H1 (cell line): ENCODE results near the gene ZNF423. TPM values are rescaled to one million over a fixed set of nuclear protein-coding genes. Genes with fewer than 3 reads are reported as not detected.

Source experiments
- CTCF ChIA-PET: fragments of 300-600 bp; sonication (Branson Sonifier 250); formaldehyde crosslinking; loops from one replicate; lab custom pipeline; 2021; ENCODE audit not compliant: partially characterized antibody; lab: Charles Lee
- POLR2A ChIA-PET: fragments of 300-600 bp; sonication (Branson Sonifier 250); formaldehyde crosslinking; loops from one replicate; lab custom pipeline; 2021; ENCODE audit warnings: inconsistent platforms; ENCODE audit not compliant: partially characterized antibody; lab: Charles Lee
- DNase-seq, 2 experiments: peaks; one replicate each; pipeline versions ENCODE4 v3.0.0 to v3.0.0-alpha.2; 2010 to 2022; ENCODE audit warnings: low spot score in 2 of 2, low read depth in 1 of 2, mixed read lengths in 1 of 2
- FAIRE-seq: peaks from 2 replicates; lab custom pipeline; 2011; peaks lifted over from hg19 to GRCh38; lab: Jason Lieb, UNC
- H2AFZ ChIP-seq: 2 replicates; pipeline ENCODE4 v1.8.1; 2012; ENCODE audit warnings: low read length, inconsistent platforms
- H2AK5ac ChIP-seq: 2 replicates; pipeline ENCODE4 v1.6.1; 2013; ENCODE audit warnings: low read depth, low read length
- H2BK120ac ChIP-seq: replicated peaks from 2 replicates; pipeline ENCODE3; 2013; ENCODE audit warnings: low read depth, low read length, inconsistent platforms
- H2BK12ac ChIP-seq: 2 replicates; pipeline ENCODE4 v1.6.1; 2013; ENCODE audit warnings: low read depth, low read length
- H2BK15ac ChIP-seq: 2 replicates; pipeline ENCODE4 v1.6.1; 2013; ENCODE audit warnings: low read length
- H2BK20ac ChIP-seq: 2 replicates; pipeline ENCODE4 v1.6.1; 2013; ENCODE audit warnings: low read length
- H2BK5ac ChIP-seq: 2 replicates; pipeline ENCODE4 v1.6.1; 2013; ENCODE audit warnings: low read depth, low read length
- H3K14ac ChIP-seq: 2 replicates; pipeline ENCODE4 v1.6.1; 2013; ENCODE audit warnings: inconsistent platforms; ENCODE audit not compliant: insufficient read length
- H3K18ac ChIP-seq: 2 replicates; pipeline ENCODE4 v1.6.1; 2013; ENCODE audit warnings: low read length; ENCODE audit errors: extremely low read depth
- H3K23ac ChIP-seq: 2 replicates; pipeline ENCODE4 v1.6.1; 2013; ENCODE audit warnings: inconsistent platforms; ENCODE audit not compliant: insufficient read length
- H3K23me2 ChIP-seq: 2 replicates; pipeline ENCODE4 v1.6.1; 2013; ENCODE audit warnings: low read depth, low read length
- H3K27ac ChIP-seq: 2 replicates; pipeline ENCODE4 v1.6.1; 2011; ENCODE audit warnings: low read depth, low read length, inconsistent platforms
- H3K27me3 ChIP-seq, 4 experiments: replicated peaks in 1 of 4; 1 replicate in 1 of 4; 2 replicates in 3 of 4; pipeline versions ENCODE4 v1.6.1 to v1.8.1; 2011 to 2013; ENCODE audit warnings: low read length in 3 of 4, mild to moderate bottlenecking in 3 of 4, inconsistent platforms in 2 of 4, mixed read lengths in 2 of 4, moderate library complexity in 1 of 4; ENCODE audit not compliant: control insufficient read depth in 3 of 4, insufficient read depth in 3 of 4; ENCODE audit errors: extremely low read depth in 1 of 4
- H3K36me3 ChIP-seq, 4 experiments: 2 replicates each; pipeline versions ENCODE4 v1.6.1 to v1.8.1; 2011 to 2013; ENCODE audit warnings: mild to moderate bottlenecking in 4 of 4, low read length in 3 of 4, moderate library complexity in 2 of 4, control low read depth in 1 of 4, inconsistent platforms in 1 of 4; ENCODE audit not compliant: insufficient read depth in 4 of 4, control insufficient read depth in 2 of 4
- H3K4ac ChIP-seq: replicated peaks from 2 replicates; pipeline ENCODE3; 2013; ENCODE audit warnings: low read length, low read depth, mixed read lengths, inconsistent platforms; ENCODE audit not compliant: insufficient read length
- H3K4me1 ChIP-seq, 4 experiments: replicated peaks in 1 of 4; 1 replicate in 1 of 4; 2 replicates in 3 of 4; pipeline versions ENCODE4 v1.6.1 to v1.8.1; 2011 to 2013; ENCODE audit warnings: low read length in 3 of 4, inconsistent platforms in 2 of 4, mixed read lengths in 1 of 4; ENCODE audit not compliant: insufficient read depth in 4 of 4, control insufficient read depth in 3 of 4
- H3K4me2 ChIP-seq, 2 experiments: 2 replicates each; pipeline versions ENCODE4 v1.6.1 to v1.8.1; 2011 to 2013; ENCODE audit warnings: low read depth in 2 of 2, low read length in 2 of 2, control low read depth in 1 of 2, inconsistent platforms in 1 of 2, mild to moderate bottlenecking in 1 of 2; ENCODE audit not compliant: insufficient read depth in 1 of 2
- H3K4me3 ChIP-seq, 4 experiments: fragments of 200-600, 300-600 bp in 1 of 4; sonication (generic), shearing (Covaris generic), sonication (Bioruptor Twin) in 1 of 4; 2 replicates each; pipeline versions ENCODE4 v1.5.1 to v1.8.1; 2011 to 2016; ENCODE audit warnings: low read length in 4 of 4, low read depth in 3 of 4, control low read depth in 2 of 4, inconsistent platforms in 2 of 4, mild to moderate bottlenecking in 2 of 4, mixed read lengths in 1 of 4, moderate library complexity in 1 of 4; ENCODE audit not compliant: insufficient read depth in 2 of 4; ENCODE audit errors: extremely low read depth in 1 of 4
- H3K56ac ChIP-seq: replicated peaks from 2 replicates; pipeline ENCODE3; 2013; ENCODE audit warnings: low read depth, mild to moderate bottlenecking, mixed read lengths, low read length, inconsistent platforms; ENCODE audit not compliant: insufficient read length
- H3K79me1 ChIP-seq: 2 replicates; pipeline ENCODE4 v1.6.1; 2013; ENCODE audit warnings: low read depth, low read length, control low read depth
- H3K79me2 ChIP-seq, 2 experiments: 2 replicates each; pipeline versions ENCODE4 v1.6.1 to v1.8.1; 2012 to 2013; ENCODE audit warnings: low read length in 2 of 2, mild to moderate bottlenecking in 2 of 2, inconsistent platforms in 1 of 2; ENCODE audit not compliant: insufficient read depth in 2 of 2, control insufficient read depth in 1 of 2
- H3K9ac ChIP-seq, 4 experiments: replicated peaks in 1 of 4; 1 replicate in 1 of 4; 2 replicates in 3 of 4; pipeline versions ENCODE4 v1.6.1 to v1.8.1; 2011 to 2013; ENCODE audit warnings: low read depth in 3 of 4, low read length in 3 of 4, control low read depth in 2 of 4, mild to moderate bottlenecking in 2 of 4, moderate library complexity in 2 of 4, inconsistent platforms in 1 of 4; ENCODE audit errors: extremely low read depth in 1 of 4
- H3K9me3 ChIP-seq, 2 experiments: 2 replicates each; pipeline versions ENCODE4 v1.6.1 to v1.8.1; 2012 to 2013; ENCODE audit warnings: mild to moderate bottlenecking in 2 of 2, moderate library complexity in 2 of 2, control low read depth in 1 of 2, inconsistent platforms in 1 of 2, low read depth in 1 of 2, low read length in 1 of 2, mixed read lengths in 1 of 2; ENCODE audit not compliant: insufficient read depth in 2 of 2
- H4K20me1 ChIP-seq, 2 experiments: replicated peaks in 1 of 2; 2 replicates each; pipeline versions ENCODE3 to v1.8.1; 2011 to 2013; ENCODE audit warnings: inconsistent platforms in 2 of 2, low read length in 2 of 2, mild to moderate bottlenecking in 1 of 2; ENCODE audit not compliant: insufficient read depth in 2 of 2, control insufficient read depth in 1 of 2
- H4K5ac ChIP-seq: 2 replicates; pipeline ENCODE4 v1.6.1; 2013; ENCODE audit warnings: low read length, low read depth, mixed read lengths, inconsistent platforms; ENCODE audit not compliant: insufficient read length
- H4K8ac ChIP-seq: 2 replicates; pipeline ENCODE4 v1.8.0; 2013; ENCODE audit warnings: mild to moderate bottlenecking, moderate library complexity, low read length, inconsistent platforms; ENCODE audit not compliant: insufficient read depth; ENCODE audit errors: extremely low read depth
- H4K91ac ChIP-seq: replicated peaks from 2 replicates; pipeline ENCODE3; 2013; ENCODE audit warnings: low read length, mixed read lengths, inconsistent platforms; ENCODE audit not compliant: insufficient read length
- ASH2L ChIP-seq: fragments of 200-600, 300-600 bp; sonication (generic); IDR thresholded peaks from one replicate; pipeline ENCODE4 v1.7.1; 2017; ENCODE audit warnings: low read length
- BCL11A ChIP-seq, 2 experiments: IDR thresholded peaks; one replicate each; pipeline ENCODE4 v1.6.1; 2011; ENCODE audit warnings: low read depth in 2 of 2, low read length in 2 of 2, mild to moderate bottlenecking in 2 of 2
- EGR1 ChIP-seq: IDR thresholded peaks from 2 replicates; pipeline ENCODE4 v1.6.1; 2011; ENCODE audit warnings: low read depth, low read length, borderline replicate concordance
- HDAC2 ChIP-seq, 2 experiments: fragments of 300-600 bp in 1 of 2; sonication (generic) in 1 of 2; IDR thresholded peaks; 2 replicates each; pipeline ENCODE4 v1.6.1; 2011 to 2012; ENCODE audit warnings: low read depth in 2 of 2, low read length in 2 of 2, mild to moderate bottlenecking in 2 of 2, moderate library complexity in 2 of 2, borderline replicate concordance in 1 of 2, inconsistent platforms in 1 of 2
- JUN ChIP-seq: IDR thresholded peaks from 2 replicates; pipeline ENCODE4 v1.6.1; 2011; ENCODE audit warnings: low read depth, mild to moderate bottlenecking, improper control_type of control experiment, low read length
- JUND ChIP-seq: IDR thresholded peaks from 2 replicates; pipeline ENCODE4 v1.6.1; 2011; ENCODE audit warnings: mild to moderate bottlenecking, improper control_type of control experiment, low read length
- RAD21 ChIP-seq, 2 experiments: IDR thresholded peaks in 1 of 2; conservative IDR thresholded peaks in 1 of 2; 2 replicates each; pipeline ENCODE4 v1.6.1; 2011; ENCODE audit warnings: low read depth in 2 of 2, low read length in 2 of 2, improper control_type of control experiment in 1 of 2, inconsistent platforms in 1 of 2, mild to moderate bottlenecking in 1 of 2, moderate library complexity in 1 of 2
- SIN3A ChIP-seq, 2 experiments: IDR thresholded peaks in 1 of 2; conservative IDR thresholded peaks in 1 of 2; 2 replicates each; pipeline ENCODE4 v1.6.1; 2011 to 2012; ENCODE audit warnings: low read length in 2 of 2, improper control_type of control experiment in 1 of 2, low read depth in 1 of 2, mild to moderate bottlenecking in 1 of 2
- USF2 ChIP-seq: IDR thresholded peaks from 2 replicates; pipeline ENCODE4 v1.6.1; 2011; ENCODE audit warnings: low read length, improper control_type of control experiment
- WGBS, 2 experiments: shearing (Covaris generic) in 1 of 2; methylation state at CpG; one replicate each; pipeline versions ENCODE4 v1.1.6 to v1.1.7; 2013 to 2015; ENCODE audit warnings: low lambda C conversion rate in 2 of 2, mixed read lengths in 2 of 2, inconsistent platforms in 1 of 2, low coverage in 1 of 2, missing lambda C conversion rate in 1 of 2; ENCODE audit not compliant: insufficient replicate concordance in 2 of 2, insufficient coverage in 1 of 2, insufficient read length in 1 of 2; ENCODE audit errors: extremely low coverage in 1 of 2, missing lambda C conversion rate in 1 of 2; 5-methylcytosine and 5-hydroxymethylcytosine counted together
- polyA plus RNA-seq, 7 experiments: library from polyadenylated mRNA; depleted of rRNA in 3 of 7; stranded (reverse) in 5 of 7; unstranded in 2 of 7; fragments of >200 nt in 5 of 7; fragments of 200-250 nt in 2 of 7; gene quantifications; 1 replicate in 5 of 7; 2 replicates in 1 of 7; 4 replicates in 1 of 7; pipeline versions ENCODE4 v1.2.1 to v1.2.3, GENCODE V29; 2011 to 2013; ENCODE audit warnings: missing spikeins in 2 of 7, mixed read lengths in 2 of 7
- total RNA-seq: library from RNA; stranded (reverse); fragmentation: NEBNext Ultra II Directional; extraction: Animal tissue kit (Norgen Biotek cat#: 25700); gene quantifications from 2 replicates; pipeline ENCODE4 v1.2.1, GENCODE V29; 2021

ZNF423 gene
- total and polyA plus RNA-seq, 2 of the 8 experiments (the other 6 are each of a cell fraction or from before 2014, with no cell fraction given) = 38.2 to 52.3 TPM

GRCh38 chr16:49599704-49600103 is 256.2 kb downstream of the ZNF423 start:
- Histone ChIP-seq H3K4ac (no peak overlapping the region), H4K5ac (no peak overlapping the region), H3K18ac (no peak overlapping the region), H4K20me1 (no peaks in the 10 kb centered on the region), H3K9ac (no peak overlapping the region), H3K14ac (no peak overlapping the region), H2AK5ac (peak overlapping the region; percentile 79; the same call in 1 of the 2 replicates), H2BK12ac (peak overlapping the region; percentile 64; the same call in 1 of the 2 replicates), H2BK20ac (no peak overlapping the region), H3K27me3 (no peaks in the 10 kb centered on the region), H4K91ac (no peak overlapping the region), H3K23me2 (no peaks in the 10 kb centered on the region; the same call in 1 of the 2 replicates), H4K8ac (no peak overlapping the region), H2BK15ac (no peak overlapping the region), H2AFZ (no peak overlapping the region), H3K56ac (no peak overlapping the region), H3K4me2 (no peak overlapping the region), H3K27ac (no peak overlapping the region), H3K79me2 (peaks cover 0 to 8% of the 10 kb centered on the region in 2 experiments; a peak in 1 of 4 replicates), H2BK5ac (no peak overlapping the region), H3K79me1 (peaks cover 5% of the 10 kb centered on the region; the same call in 1 of the 2 replicates), H3K36me3 (no peaks in the 10 kb centered on the region), H3K4me3 (no peak overlapping the region), H3K9me3 (no peaks in the 10 kb centered on the region), H3K4me1 (peaks cover 9 to 23% (median 13%) of the 10 kb centered on the region in 4 experiments), H2BK120ac (no peak overlapping the region), H3K23ac (no peak overlapping the region)
- peak in 1 of 2 experiments; percentile 29 for DNase-seq
- CTCF ChIA-PET = interaction anchor here (0.7 to 1.8 kb wide), 2 partner anchors 42 to 423 kb away, joined by 3 to 6 read pairs; no protein-coding TSS in a partner anchor
- no peak for TF ChIP-seq ASH2L
- no peak for TF ChIP-seq SIN3A (conservative IDR thresholded peaks at IDR 0.05 in 1 of 2, IDR thresholded peaks at IDR 0.05 in 1 of 2; ENCODE audit: low read depth in 1 of 2, low read length in 2 of 2)
- TF ChIP-seq EGR1 = no peak
- no peak for TF ChIP-seq HDAC2 (IDR thresholded peaks at IDR 0.05; ENCODE audit: borderline replicate concordance in 1 of 2, low read depth in 2 of 2, low read length in 2 of 2)
- TF ChIP-seq JUN = no peak
- no peak for TF ChIP-seq JUND
- TF ChIP-seq USF2 = no peak
- no peak for TF ChIP-seq RAD21 (IDR thresholded peaks at IDR 0.05 in 1 of 2, conservative IDR thresholded peaks at IDR 0.05 in 1 of 2; ENCODE audit: low read depth in 2 of 2, low read length in 2 of 2)
- no peak for TF ChIP-seq BCL11A (IDR thresholded peaks at IDR 0.05; ENCODE audit: low read depth in 2 of 2, low read length in 2 of 2)
- 91% methylated on average over 8 of the region's 8 CpGs; no CpG with 5 or more reads in 1 of the 2 experiments for WGBS, 2 experiments
- no peak for FAIRE-seq
- POLR2A ChIA-PET = no interaction called here
